ENCODE data around the gene SLCO2A1.
A peak's percentile ranks its signal among the peaks of the same experiment; 100 is the strongest.

The SLCO2A1 gene

DNA sequence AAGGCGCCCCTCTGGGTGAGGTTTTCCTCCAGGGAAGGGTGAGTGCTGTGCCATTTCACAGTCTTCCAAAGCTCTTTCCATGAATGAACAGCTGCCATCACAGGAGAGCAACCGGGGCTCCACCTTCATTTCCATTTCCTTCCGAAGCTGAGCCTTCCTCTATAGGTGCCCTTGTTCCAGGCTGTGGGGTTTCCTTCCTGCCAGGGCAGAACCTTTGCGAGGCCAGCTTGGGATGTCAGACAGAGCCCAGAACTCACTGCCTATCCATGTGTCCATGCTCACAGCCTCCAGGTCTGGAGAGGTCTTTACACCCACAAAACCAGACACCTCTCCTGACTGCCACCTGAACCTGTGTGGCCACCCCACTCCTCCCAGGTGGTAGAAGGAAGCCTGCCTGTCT lies 49.2 kb downstream of the SLCO2A1 start:
- DNase-seq (ENCODE audit: low read depth): no peak

DNA sequence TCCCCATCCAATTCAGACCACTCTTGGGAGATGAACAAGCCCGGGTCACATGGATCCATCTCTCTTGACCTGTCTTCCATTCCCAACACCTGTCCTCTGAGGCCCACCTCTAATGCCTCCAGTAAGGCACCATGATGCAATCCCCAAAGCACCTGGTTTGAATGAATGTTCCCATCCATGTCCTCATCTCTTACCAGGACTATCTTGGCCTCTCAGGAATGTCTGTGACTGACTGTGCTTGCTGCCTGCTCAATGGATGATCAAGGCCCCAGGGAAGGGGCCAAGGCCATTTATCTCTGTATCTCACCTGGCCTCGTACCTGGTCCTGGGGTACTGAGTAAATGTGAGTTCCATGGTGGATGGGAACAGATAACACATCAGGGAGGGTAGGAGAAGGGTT lies 49.7 kb downstream of the SLCO2A1 start:
- no peak for DNase-seq (ENCODE audit: low read depth)

DNA sequence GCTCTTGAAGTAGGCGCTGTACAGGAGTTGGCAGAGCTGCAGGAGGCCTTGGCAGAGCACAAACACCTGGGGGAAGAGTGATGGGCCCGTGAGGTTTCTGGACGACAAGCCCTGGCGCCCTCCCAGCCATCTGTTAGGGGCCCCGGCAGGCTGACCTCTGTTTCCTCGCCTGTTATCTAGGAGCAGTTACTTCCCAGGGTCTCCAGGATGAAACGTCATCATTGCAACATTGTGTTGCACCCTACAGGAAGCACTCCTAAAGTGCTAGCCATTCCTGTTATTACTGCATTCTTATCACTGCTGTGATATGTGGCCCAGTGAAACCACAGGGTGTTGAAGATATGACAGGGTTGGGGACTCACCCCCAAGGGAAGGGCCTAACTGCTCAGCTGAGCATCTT lies 50.2 kb downstream of the SLCO2A1 start:
- DNase-seq (ENCODE audit: low read depth): peak; percentile 11

DNA sequence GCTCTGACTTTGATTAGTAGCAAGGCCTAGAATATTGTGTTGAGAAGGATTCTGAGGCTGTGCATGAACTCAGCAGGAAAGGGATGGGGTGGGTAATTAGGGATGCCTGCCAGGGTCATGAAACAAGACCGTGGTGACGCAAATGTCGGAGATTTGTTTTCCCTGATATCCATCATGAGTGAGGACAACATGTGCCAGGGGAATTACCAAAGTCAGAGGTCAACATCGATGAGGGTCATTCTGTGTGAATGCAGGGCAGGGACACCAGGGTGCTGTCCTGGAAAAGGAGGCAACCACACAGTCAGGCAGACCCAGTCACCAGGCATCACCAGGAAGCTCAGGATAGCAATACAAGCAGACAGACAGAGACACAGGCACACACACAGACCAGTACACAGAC lies 52.2 kb downstream of the SLCO2A1 start:
- no peak for DNase-seq (ENCODE audit: low read depth)

DNA sequence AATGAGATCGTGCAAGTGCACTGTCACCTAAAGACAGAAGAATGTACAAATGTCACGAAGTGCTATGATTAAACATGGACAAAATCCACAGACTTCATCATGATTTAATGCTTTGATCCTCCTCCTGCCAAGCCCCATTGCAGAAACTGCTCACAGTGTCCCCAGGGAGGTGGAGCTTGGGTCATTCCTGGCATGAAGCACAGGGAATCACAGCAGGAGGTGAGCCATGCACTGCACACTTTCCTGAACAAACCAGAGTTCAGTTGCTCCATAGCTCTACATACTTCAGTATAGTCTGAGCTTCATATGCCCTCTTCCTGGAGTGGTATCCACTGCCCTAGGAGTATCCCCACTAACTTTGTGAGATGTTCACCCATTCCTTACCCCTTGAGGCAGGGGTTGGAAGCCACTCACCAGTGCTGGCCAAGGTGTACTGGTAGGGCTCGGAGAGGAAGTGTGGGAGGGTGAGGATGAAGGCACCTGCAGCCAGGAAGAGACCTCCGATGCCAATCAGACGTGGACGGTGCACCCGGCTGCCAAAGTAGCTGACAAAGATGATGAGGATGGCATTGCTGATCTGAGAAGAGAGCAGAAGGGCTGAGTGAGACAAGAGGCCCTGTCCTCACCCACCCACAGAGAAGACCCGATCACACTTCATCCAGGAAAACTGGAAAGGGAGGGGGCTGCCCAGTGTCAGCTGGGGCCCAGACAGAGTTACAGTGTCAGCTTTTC lies 56.3 kb downstream of the SLCO2A1 start:
- no peak for DNase-seq (ENCODE audit: low read depth)

DNA sequence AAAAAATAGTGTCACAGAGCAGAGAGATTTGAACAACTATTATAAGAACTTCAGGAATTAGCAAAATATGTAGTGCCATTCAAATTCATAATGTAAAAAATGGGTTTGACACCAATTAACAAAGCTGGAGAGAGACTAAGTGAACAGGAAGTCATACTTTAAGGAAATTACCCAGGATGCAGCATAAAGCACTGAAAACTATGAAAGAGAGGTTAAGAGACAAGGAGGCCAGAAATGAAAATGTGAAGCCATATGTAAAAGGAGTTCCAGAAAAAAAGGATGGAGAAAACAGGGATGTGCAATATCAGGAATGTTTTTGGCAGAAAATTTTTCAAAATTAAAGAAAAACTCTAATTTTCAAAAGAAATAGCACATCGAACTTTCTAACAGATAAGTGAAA lies 57.6 kb downstream of the SLCO2A1 start:
- no peak for DNase-seq (ENCODE audit: low read depth)

DNA sequence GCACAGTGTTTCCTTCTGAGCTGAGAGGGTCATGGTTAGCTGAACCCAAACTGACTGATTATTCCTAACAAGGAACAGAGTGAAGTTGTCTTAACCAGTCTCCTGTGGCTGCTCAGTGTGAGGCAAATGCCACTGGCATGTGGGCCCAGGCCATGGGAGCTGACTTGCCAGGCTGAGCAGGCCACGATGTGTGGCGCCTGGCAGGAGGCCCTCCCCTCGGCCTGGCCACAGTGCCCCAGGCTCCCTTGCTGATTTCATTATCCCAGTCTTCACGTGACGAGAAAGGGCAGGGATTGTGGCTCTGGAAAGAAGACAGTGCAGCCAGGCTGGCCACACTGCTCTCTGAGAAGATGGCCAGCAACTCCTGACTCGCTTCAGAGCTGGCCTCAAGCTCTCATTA lies 58.8 kb downstream of the SLCO2A1 start:
- DNase-seq (ENCODE audit: low read depth): no peak

DNA sequence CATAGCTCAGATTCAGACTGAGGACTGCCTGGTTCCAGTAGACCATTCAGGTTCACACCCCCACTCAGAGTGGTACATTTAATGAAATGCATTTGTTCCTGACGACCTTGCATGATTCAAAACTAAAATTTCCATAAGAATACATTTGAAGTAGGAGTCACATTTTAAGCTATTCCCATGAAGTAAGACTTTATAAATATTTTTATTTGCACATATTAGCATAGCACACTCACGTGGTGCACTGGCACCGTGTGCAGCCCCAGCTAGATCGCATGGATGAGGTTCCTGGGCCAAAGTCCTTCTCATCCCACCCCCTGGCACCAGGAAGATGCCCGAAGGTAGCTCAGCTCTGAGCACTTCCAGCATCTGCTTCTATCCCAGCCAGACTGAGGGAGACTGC lies 59.4 kb downstream of the SLCO2A1 start:
- no peak for DNase-seq (ENCODE audit: low read depth)

DNA sequence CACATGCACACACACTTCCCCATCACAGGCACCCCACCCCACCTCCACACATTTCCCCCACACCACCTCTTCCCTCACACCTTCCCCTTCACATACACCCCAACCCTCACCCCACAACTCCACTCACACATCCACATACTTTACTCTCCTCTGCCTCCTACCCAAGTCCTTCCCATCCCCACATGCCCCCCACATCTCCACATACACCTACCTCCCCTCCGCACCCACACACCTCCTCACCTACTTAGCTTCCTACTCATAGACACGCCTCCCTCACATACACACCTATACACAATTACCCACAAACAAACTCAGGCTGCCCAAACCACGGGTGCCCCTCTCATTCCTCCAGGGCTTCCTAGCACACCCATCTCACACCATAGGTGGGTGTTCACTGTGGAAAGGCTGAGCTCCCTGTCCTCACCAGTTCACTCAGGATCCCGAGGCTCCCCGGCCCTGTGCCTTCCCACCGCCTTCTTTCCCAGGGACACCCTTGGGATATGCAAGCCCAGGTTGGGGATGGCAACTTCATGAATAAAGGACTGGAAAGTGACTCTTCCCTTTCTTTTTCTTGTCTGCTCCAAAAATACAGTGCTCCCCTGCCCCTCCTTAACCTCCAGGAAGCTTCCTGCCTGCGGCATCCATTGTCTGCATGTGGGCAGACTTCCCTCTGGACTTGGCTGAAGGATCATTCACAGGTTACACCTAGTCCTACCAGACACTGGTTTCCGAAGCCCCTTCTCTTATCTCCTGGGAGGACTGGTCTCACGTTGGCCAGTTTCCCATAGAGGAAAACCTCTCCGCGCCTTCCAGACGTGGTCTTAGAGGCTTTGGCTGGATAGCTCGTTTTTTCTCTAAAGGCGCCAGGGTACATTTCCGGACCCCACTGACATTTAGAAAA lies 61.5 kb downstream of the SLCO2A1 start:
- DNase-seq (ENCODE audit: low read depth): no peak

DNA sequence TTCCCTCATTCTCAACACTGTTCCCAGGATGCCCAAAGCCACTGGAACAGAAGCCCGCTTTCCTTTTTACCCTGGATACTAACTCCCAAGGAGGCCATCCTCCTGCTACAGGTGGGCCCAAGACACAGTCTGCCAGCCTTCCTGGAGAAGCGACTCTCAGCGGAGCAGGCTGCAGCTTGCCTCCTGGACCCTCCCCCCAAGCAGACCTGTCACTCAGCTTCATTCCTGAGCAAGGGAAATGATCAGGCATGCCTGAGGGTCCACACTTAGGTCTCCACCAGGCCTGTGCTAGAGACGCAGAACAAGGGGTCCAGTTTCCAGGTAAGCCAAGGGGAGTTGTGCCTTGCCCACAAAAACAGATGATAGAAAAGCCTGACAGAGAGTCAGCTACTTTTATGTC lies 62.8 kb downstream of the SLCO2A1 start:
- DNase-seq (ENCODE audit: low read depth): no peak

DNA sequence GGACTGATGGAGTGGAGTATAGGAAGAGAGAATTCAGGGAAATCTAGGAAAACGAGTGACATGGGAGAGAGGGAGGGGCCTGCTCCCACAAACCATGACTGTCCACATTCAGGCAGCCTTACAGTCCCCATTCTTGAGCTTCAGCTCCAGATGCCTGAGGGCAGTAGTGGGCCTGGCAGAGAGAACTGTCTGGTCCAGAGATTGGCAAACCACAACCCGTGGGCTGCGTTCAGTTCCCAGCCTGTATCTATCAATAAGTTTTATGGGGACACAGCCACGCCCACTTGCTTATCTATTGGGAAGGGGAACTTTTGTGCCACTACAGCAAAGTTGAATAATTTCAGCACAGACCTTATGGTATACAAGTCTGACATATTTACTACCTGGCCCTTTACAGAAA lies 63.8 kb downstream of the SLCO2A1 start:
- DNase-seq (ENCODE audit: low read depth): no peak

DNA sequence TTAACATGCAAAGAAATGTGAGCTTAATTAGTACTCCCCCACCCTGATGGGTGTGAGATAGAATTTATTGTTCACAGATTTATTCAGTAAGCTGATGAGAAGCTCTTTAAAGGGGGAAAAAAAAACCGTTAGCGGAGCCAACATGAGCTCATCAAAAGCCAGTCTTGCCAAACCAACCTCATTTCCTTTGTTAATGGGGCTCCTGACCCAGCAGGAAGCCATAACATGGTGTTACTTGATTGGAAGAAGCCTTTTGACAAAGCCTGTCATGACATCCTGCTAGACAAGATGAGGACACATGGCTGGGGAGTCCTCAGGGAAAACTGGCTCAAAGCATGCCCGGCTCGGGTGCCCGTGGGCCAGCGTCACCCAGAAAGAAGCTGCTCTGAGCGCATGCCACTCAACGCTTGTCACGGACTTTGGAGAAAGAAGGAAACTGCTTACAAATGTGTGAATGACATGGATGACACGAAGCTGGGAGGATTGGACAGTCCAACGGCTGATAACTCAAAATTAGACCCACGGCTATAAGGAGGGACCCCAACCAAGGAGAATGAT lies 64.6 kb downstream of the SLCO2A1 start:
- no peak for DNase-seq (ENCODE audit: low read depth)

DNA sequence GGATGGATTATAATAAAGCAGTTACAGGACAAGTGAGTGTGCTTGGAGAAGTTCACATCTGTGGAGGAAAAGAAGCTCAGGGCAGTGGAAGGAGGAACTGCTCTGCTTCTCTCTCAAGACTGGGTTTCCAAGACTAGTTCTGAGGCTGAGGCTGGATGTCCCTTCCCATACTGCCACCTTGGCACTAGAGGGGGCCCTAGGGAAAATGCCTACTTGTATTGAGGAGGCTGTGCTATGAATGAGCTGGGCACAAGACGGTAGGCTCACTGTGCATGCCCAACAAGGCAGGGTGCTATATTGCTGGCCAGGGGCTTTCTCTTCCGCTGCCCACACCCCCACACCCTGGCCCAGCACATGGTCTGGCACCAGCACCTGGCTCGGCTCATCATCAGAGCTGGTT lies 65.2 kb downstream of the SLCO2A1 start:
- no peak for DNase-seq (ENCODE audit: low read depth)

DNA sequence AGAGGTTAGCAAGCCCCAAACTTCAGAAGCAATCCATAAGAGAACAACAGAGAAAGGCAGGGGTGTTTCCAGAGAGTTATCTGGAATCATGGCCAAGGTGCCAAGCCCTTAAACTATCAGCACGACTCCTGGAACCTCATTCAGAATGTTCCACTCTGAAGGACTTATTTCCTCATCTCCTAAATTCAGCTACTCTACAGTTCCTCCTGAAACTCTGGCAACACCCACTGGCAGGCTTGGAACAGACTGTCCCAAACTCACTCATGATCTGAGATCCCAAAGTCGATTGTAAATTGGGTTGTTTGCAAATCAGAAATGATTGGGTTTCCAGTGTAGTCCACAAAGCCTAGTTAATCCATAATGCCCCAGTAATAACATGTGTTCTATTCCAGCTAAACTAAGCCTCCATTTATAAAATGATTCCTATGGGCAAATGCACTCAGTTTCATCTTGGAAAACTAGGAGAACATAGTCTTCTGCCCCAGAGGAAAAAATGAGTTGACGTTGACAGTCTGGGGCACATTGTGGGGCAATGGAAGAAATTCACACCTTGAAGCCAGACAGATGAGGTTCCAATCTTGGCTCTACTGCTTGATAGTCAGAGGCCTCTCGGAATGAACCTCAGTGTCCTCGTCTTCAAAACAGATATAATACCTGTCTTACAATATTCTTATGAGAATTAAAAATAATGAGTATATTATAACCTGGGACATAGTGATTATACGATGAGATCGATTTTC lies 65.9 kb downstream of the SLCO2A1 start:
- DNase-seq (ENCODE audit: low read depth): no peak

DNA sequence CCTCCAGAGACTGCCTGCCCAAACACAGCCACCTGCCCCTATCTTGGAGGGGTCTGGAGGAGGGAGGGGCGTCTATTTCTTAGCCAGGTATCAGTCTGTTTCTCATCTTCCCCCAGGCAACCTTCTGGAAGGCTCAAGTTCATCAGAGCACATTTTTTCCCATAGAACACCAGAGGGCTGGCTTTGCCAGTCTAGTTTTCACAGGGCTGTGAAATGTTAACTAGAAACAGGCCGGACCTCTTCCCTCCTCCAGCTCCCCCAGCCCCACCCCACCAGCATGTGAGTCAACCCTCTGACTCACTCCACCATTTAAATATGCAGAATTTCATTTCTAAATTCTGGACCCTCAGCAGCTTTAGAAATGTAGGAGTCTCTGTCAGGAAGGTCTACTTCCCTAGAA lies 66.9 kb downstream of the SLCO2A1 start:
- DNase-seq (ENCODE audit: low read depth): peak; percentile 30

DNA sequence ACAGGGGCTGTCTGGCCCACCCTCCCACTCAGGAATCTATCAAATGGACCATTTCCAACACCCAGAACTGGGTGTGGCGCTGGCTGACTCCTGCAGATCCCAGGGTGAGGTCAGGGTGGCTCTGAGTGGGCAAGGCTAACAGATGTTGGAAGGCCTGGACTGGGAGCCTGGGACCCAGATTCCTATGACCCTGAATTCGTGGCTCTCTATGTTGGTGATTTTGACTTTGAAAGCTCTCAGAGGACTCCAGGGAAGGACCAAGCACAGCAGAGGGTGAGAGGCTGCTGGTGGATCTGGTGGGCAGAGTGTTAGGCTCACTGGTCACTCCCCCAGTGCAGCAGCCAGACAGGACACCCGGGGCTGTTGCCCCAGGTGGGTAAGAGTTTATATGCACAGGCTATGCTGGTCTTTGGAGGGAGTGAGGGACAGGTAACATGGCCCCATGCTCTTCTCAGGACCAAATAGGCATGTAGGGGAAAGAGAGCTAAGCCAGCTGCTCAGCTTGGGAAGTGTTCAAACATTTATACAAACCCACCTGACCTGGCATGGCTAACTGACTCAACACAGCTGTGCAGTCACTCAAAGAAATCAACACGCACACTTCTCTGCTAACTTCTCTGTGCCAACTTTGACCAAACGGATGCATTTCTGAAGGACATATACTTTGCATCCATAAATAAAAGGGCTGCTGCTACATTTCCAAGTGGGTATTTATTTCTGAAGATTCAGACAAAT lies 71.5 kb downstream of the SLCO2A1 start:
- no peak for DNase-seq (ENCODE audit: low read depth)

DNA sequence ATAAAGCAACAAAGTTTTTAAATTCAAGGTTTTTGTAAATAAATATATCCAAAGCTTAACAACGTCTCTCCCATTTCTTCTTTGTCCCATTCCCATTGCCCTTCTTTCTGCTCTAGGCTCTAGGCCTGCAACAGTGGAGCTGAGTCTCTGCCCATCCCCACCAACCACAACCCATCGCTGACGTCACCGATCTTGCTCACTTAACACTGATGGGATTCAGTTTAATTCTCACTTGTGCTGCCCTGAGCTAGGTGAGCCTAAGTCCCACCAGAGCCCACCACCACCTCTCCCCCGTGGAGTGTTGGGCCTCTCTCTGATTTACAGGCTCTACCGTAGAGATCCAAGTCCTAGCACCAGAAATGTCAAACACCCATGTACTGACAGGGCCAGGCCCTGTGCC lies 72.7 kb downstream of the SLCO2A1 start:
- DNase-seq (ENCODE audit: low read depth): no peak

DNA sequence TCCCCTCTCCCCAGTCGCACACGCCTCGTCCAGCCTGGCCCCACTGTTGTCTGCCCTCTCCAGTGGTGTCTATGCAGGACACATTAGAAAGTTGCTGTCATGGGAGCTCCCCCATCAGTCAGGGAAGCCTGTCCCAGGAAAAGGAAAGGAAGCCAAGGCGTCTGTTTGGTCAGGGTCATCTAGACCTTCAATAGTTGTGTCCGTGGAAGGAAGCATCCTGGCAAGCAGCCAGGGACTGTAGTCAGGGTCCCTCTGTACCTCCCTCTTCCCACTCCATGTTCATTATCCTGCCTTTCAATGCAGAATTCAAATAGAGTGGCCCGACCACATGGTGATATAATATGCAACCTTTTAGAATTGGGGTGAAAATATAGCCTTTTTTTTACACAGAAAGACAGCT lies 73.4 kb downstream of the SLCO2A1 start:
- no peak for DNase-seq (ENCODE audit: low read depth)

DNA sequence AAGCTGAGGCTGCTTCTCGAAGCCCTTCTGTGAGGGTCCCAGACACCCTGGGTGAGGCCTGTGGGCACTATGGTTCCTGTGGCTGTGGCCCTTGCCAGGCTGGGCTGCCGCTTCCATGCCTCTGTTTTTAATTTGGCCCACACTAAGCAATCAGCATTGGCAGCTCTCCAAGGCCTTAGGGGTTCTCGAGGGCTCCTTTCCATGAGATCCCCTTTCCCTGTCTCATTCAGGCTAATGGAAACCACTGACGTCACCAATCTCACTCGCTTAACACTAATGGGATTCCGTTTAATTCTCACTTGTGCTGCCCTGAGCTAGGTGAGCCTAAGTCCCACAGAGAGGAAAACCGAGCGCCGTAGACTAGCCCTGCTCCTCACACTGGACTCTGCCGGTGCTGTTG lies 73.8 kb downstream of the SLCO2A1 start:
- DNase-seq (ENCODE audit: low read depth): no peak

DNA sequence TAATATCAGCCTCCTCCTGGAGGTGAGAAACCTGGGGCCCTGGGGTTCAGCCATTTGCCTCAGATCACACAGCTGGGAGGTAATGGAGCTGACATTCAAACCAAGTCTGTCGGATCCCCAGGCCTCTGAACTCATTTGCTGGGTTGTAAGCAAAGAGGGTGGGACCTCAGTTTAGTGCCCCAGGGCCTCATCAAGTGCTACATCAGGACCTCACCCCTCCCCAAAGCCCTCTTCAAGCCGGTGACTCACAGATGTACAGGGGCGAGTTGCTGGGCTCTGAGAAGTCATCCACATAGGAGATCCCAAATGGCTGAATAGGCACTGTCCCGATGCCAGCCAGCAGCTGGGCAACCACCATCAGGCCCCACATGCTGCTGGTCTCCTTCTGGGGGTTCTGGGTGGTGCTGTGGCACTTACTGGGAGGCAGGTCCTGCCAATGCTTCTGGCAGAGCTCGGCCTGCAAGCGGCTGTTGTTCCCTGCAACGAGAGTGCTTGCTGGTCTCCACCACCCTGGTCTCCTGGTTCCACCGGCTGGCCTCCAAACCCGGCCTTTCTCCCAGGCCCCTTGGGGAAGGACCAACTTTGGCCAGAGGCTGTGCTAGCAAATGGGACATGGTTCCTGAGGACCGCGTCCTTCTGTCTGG lies 74.9 kb downstream of the SLCO2A1 start:
- no peak for DNase-seq (ENCODE audit: low read depth)

DNA sequence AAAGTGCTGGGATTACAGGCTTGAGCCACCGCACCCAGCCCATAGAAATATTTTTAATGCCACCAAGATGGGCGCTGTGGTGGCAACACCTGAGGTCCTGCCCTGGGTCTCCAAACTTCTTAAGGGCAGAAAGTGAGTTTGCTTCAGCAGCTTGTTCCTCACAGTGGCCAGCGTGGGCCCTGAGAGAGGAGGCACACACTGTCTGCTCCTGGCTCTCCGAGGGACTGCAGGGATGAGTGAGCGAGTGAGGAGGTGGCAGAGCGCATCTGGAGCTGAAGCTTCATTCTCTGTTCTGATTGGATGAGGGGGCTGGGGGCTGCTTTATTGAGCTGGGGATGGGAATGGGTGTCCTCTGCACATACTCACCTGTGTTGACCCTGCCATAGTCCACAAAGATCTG lies 76.4 kb downstream of the SLCO2A1 start:
- no peak for DNase-seq (ENCODE audit: low read depth)

Measured in amniotic epithelial cell (primary cell).